Mesenchymal stem cell (in vitro differentiated cells and primary cell): ENCODE measurements around the gene EFCAB6.

ENCODE experiments used
- DNase-seq: peaks from one replicate; pipeline ENCODE4 v3.0.0-alpha.2; 2013
- H2AFZ ChIP-seq: one replicate; pipeline ENCODE4 v1.6.1; 2013; ENCODE audit warnings: low read depth, mild to moderate bottlenecking, control low read depth, inconsistent platforms, low read length, moderate library complexity
- H2AK5ac ChIP-seq: 2 replicates; pipeline ENCODE4 v1.6.1; 2013; ENCODE audit warnings: low read length, moderate library complexity, mild to moderate bottlenecking, inconsistent platforms; ENCODE audit not compliant: severe bottlenecking
- H2BK120ac ChIP-seq: one replicate; pipeline ENCODE4 v1.6.1; 2013; ENCODE audit warnings: low read depth, mild to moderate bottlenecking, inconsistent platforms, low read length, moderate library complexity
- H2BK12ac ChIP-seq, 2 experiments: one replicate each; pipeline ENCODE4 v1.6.1; 2013; ENCODE audit warnings: inconsistent platforms in 2 of 2, low read length in 2 of 2, mild to moderate bottlenecking in 2 of 2, moderate library complexity in 2 of 2, control low read depth in 1 of 2
- H2BK15ac ChIP-seq: one replicate; pipeline ENCODE4 v1.6.1; 2013; ENCODE audit warnings: mild to moderate bottlenecking, low read depth, inconsistent platforms; ENCODE audit not compliant: poor library complexity, severe bottlenecking
- H2BK5ac ChIP-seq: 2 replicates; pipeline ENCODE4 v1.6.1; 2013; ENCODE audit warnings: low read depth, mild to moderate bottlenecking, low read length, control low read depth, inconsistent platforms; ENCODE audit not compliant: poor library complexity, severe bottlenecking
- H3K14ac ChIP-seq, 2 experiments: one replicate each; pipeline ENCODE4 v1.6.1; 2013; ENCODE audit warnings: inconsistent platforms in 2 of 2, low read length in 2 of 2, control low read depth in 1 of 2, mild to moderate bottlenecking in 1 of 2, moderate library complexity in 1 of 2
- H3K18ac ChIP-seq, 2 experiments: one replicate each; pipeline ENCODE4 v1.6.1; 2013; ENCODE audit warnings: inconsistent platforms in 2 of 2, low read length in 2 of 2, control low read depth in 1 of 2, low read depth in 1 of 2, mild to moderate bottlenecking in 1 of 2
- H3K23ac ChIP-seq, 2 experiments: one replicate each; pipeline ENCODE4 v1.6.1; 2013; ENCODE audit warnings: inconsistent platforms in 2 of 2, low read length in 2 of 2, mild to moderate bottlenecking in 2 of 2, moderate library complexity in 2 of 2, control low read depth in 1 of 2
- H3K27ac ChIP-seq: 2 replicates; pipeline ENCODE4 v1.5.1; 2013; ENCODE audit warnings: mild to moderate bottlenecking, moderate library complexity, low read length, control low read depth, inconsistent platforms; ENCODE audit not compliant: poor library complexity, severe bottlenecking
- H3K27me3 ChIP-seq, 2 experiments: 2 replicates each; pipeline versions ENCODE4 v1.6.1 to v1.7.0; 2013; ENCODE audit warnings: low read length in 2 of 2, mild to moderate bottlenecking in 2 of 2, moderate library complexity in 2 of 2, control low read depth in 1 of 2, inconsistent platforms in 1 of 2; ENCODE audit not compliant: control insufficient read depth in 1 of 2, insufficient read depth in 1 of 2
- H3K36me3 ChIP-seq, 2 experiments: 2 replicates each; pipeline versions ENCODE4 v1.6.1 to v1.7.0; 2013; ENCODE audit warnings: low read length in 2 of 2, control low read depth in 1 of 2, inconsistent platforms in 1 of 2, low read depth in 1 of 2, mild to moderate bottlenecking in 1 of 2; ENCODE audit not compliant: insufficient read depth in 2 of 2, control insufficient read depth in 1 of 2
- H3K4ac ChIP-seq, 2 experiments: one replicate each; pipeline ENCODE4 v1.6.1; 2013; ENCODE audit warnings: inconsistent platforms in 2 of 2, low read length in 2 of 2, mild to moderate bottlenecking in 2 of 2, moderate library complexity in 2 of 2, control low read depth in 1 of 2, low read depth in 1 of 2
- H3K4me1 ChIP-seq: 2 replicates; pipeline ENCODE4 v1.6.1; 2013; ENCODE audit warnings: low read depth, low read length, control low read depth; ENCODE audit not compliant: control insufficient read depth, insufficient read depth
- H3K4me2 ChIP-seq: 2 replicates; pipeline ENCODE4 v1.6.1; 2013; ENCODE audit warnings: low read length, mild to moderate bottlenecking, inconsistent platforms; ENCODE audit not compliant: poor library complexity, severe bottlenecking
- H3K4me3 ChIP-seq, 2 experiments: 2 replicates each; pipeline versions ENCODE4 v1.5.1 to v1.7.0; 2013; ENCODE audit warnings: low read length in 2 of 2, mild to moderate bottlenecking in 2 of 2, control low read depth in 1 of 2, low read depth in 1 of 2; ENCODE audit not compliant: insufficient read depth in 1 of 2
- H3K79me1 ChIP-seq: replicated peaks from 2 replicates; pipeline ENCODE4 v1.6.1; 2013; ENCODE audit warnings: mild to moderate bottlenecking, control low read depth, low read length, inconsistent platforms; ENCODE audit not compliant: poor library complexity, severe bottlenecking
- H3K9ac ChIP-seq: 2 replicates; pipeline ENCODE4 v1.7.0; 2013; ENCODE audit warnings: mild to moderate bottlenecking, low read length, moderate library complexity
- H3K9me3 ChIP-seq: 2 replicates; pipeline ENCODE4 v1.7.0; 2013; ENCODE audit warnings: mild to moderate bottlenecking, low read length; ENCODE audit not compliant: control insufficient read depth
- H4K8ac ChIP-seq: one replicate; pipeline ENCODE4 v1.6.1; 2013; ENCODE audit warnings: inconsistent platforms, mild to moderate bottlenecking, low read length, moderate library complexity
- H4K91ac ChIP-seq: one replicate; pipeline ENCODE4 v1.6.1; 2013; ENCODE audit warnings: mild to moderate bottlenecking, low read length, inconsistent platforms
- WGBS: methylation state at CpG from one replicate; pipeline ENCODE4 v1.1.7; 2013; ENCODE audit warnings: mixed read lengths; 5-methylcytosine and 5-hydroxymethylcytosine counted together

EFCAB6 gene

GRCh38 chr22:43508489-43508888, 303.6 kb downstream of the EFCAB6 start:
- no peak overlapping the region for H4K8ac ChIP-seq
- H3K4ac ChIP-seq: no peak overlapping the region
- no peaks in the 10 kb centered on the region for H3K79me1 ChIP-seq
- DNase-seq: no peak
- no peak overlapping the region for H3K23ac ChIP-seq
- no peak overlapping the region for H3K27ac ChIP-seq
- no peak overlapping the region for H2BK15ac ChIP-seq
- H3K9me3 ChIP-seq: no peaks in the 10 kb centered on the region
- H3K4me2 ChIP-seq: no peak overlapping the region
- H2BK5ac ChIP-seq: no peak overlapping the region
- H2BK120ac ChIP-seq: no peak overlapping the region
- H3K36me3 ChIP-seq: no peaks in the 10 kb centered on the region
- no peak overlapping the region for H2AFZ ChIP-seq
- H2BK12ac ChIP-seq: no peak overlapping the region
- H3K27me3 ChIP-seq: no peaks in the 10 kb centered on the region
- no peak overlapping the region for H3K9ac ChIP-seq
- no peak overlapping the region for H4K91ac ChIP-seq
- no peak overlapping the region for H3K14ac ChIP-seq
- no peak overlapping the region for H2AK5ac ChIP-seq
- no peak overlapping the region for H3K18ac ChIP-seq
- no peak overlapping the region for H3K4me3 ChIP-seq
- H3K4me1 ChIP-seq: no peaks in the 10 kb centered on the region

- Histone ChIP-seq H3K4me3 (no peak overlapping the region), H3K4me2 (no peak overlapping the region), H3K79me1 (no peaks in the 10 kb centered on the region), H3K9me3 (no peaks in the 10 kb centered on the region), H2BK5ac (no peak overlapping the region), H4K8ac (no peak overlapping the region), H3K14ac (no peak overlapping the region), H3K4ac (no peak overlapping the region), H2BK12ac (no peak overlapping the region), H3K23ac (no peak overlapping the region), H3K4me1 (no peaks in the 10 kb centered on the region), H2AK5ac (no peak overlapping the region), H4K91ac (no peak overlapping the region), H3K27ac (no peak overlapping the region), H3K36me3 (no peaks in the 10 kb centered on the region), H2BK15ac (no peak overlapping the region), H2BK120ac (no peak overlapping the region), H3K27me3 (no peaks in the 10 kb centered on the region), H3K9ac (no peak overlapping the region), H2AFZ (no peak overlapping the region), H3K18ac (no peak overlapping the region)
- DNase-seq: no peak
- 72% methylated on average over 7 of the region's 8 CpGs for WGBS
These were observed 304.9 kb downstream of the EFCAB6 start for GRCh38 chr22:43507235-43507634.

- Histone ChIP-seq H3K14ac (no peak overlapping the region), H3K18ac (no peak overlapping the region), H2AFZ (no peak overlapping the region), H2AK5ac (no peak overlapping the region), H3K27me3 (no peaks in the 10 kb centered on the region), H3K36me3 (no peaks in the 10 kb centered on the region), H3K9me3 (no peaks in the 10 kb centered on the region), H3K9ac (no peak overlapping the region), H3K4me2 (no peak overlapping the region), H3K4me1 (no peaks in the 10 kb centered on the region), H3K27ac (no peak overlapping the region), H3K4me3 (no peak overlapping the region), H3K23ac (no peak overlapping the region), H4K91ac (no peak overlapping the region), H3K4ac (no peak overlapping the region), H2BK12ac (no peak overlapping the region), H2BK120ac (no peak overlapping the region), H2BK5ac (no peak overlapping the region), H3K79me1 (no peaks in the 10 kb centered on the region), H2BK15ac (no peak overlapping the region), H4K8ac (no peak overlapping the region)
- WGBS: 83% methylated on average over 11 of the region's 12 CpGs
- no peak for DNase-seq
These were observed 305.6 kb downstream of the EFCAB6 start for GRCh38 chr22:43506487-43506886.

GRCh38 chr22:43505896-43506295, 306.2 kb downstream of the EFCAB6 start:
- Histone ChIP-seq H3K4me1 (no peaks in the 10 kb centered on the region), H3K4ac (no peak overlapping the region), H2BK12ac (no peak overlapping the region), H4K8ac (no peak overlapping the region), H4K91ac (no peak overlapping the region), H2BK120ac (no peak overlapping the region), H3K18ac (no peak overlapping the region), H3K14ac (no peak overlapping the region), H3K36me3 (no peaks in the 10 kb centered on the region), H3K4me3 (no peak overlapping the region), H2BK5ac (no peak overlapping the region), H3K9me3 (no peaks in the 10 kb centered on the region), H3K4me2 (no peak overlapping the region), H3K9ac (no peak overlapping the region), H2BK15ac (no peak overlapping the region), H3K27me3 (no peaks in the 10 kb centered on the region), H2AK5ac (no peak overlapping the region), H3K27ac (no peak overlapping the region), H3K79me1 (no peaks in the 10 kb centered on the region), H3K23ac (no peak overlapping the region), H2AFZ (no peak overlapping the region)
- 71% methylated on average over 8 of the region's 8 CpGs for WGBS
- DNase-seq: no peak
